HL-60/S4 treated with retinoic acid at 250 ng/mL for 4 days and 3 days (cell line): ENCODE results near the gene ELOVL7.
"Not testable (repeated sequence)": the region's sequence is repeated elsewhere in the genome, so short reads cannot be mapped to it uniquely, and the experiment has no call there.

Experiments used
- in situ Hi-C: fragments of 300-500 bp; cut with MboI; formaldehyde crosslinking; loops from 2 replicates; pipeline ENCODE4 v1.7.0; 2022; ENCODE audit warnings: low sequenced_read_pairs

Gene ELOVL7

GRCh38 chr5:60718166-60718892 is 125.7 kb downstream of the ELOVL7 start:
- in situ Hi-C loops, result no loop called here

- in situ Hi-C loops, result not testable (repeated sequence)
Observed at GRCh38 chr5:60715201-60715928, 128.7 kb downstream of the ELOVL7 start.

GRCh38 chr5:60712950-60713349 is 131.1 kb downstream of the ELOVL7 start:
- in situ Hi-C loops, result no loop called here

GRCh38 chr5:60711892-60712291 is 132.2 kb downstream of the ELOVL7 start:
- in situ Hi-C loops, result not testable (repeated sequence)

GRCh38 chr5:60710362-60710761 is 133.7 kb downstream of the ELOVL7 start:
- in situ Hi-C loops, result no loop called here

- in situ Hi-C loops, result no loop called here
Observed at GRCh38 chr5:60705144-60705543, 138.9 kb downstream of the ELOVL7 start.

GRCh38 chr5:60703944-60704343 is 140.1 kb downstream of the ELOVL7 start:
- in situ Hi-C loops, result no loop called here
